Epithelial cell of esophagus (primary cell): Measurements from ENCODE around the gene DAG1.

ENCODE experiments used
- DNase-seq: peaks from one replicate; pipeline ENCODE4 v3.0.0; 2010; ENCODE audit warnings: low read depth
- H3K4me3 ChIP-seq: 2 replicates; pipeline ENCODE4 v1.5.1; 2011; ENCODE audit warnings: mild to moderate bottlenecking, low read length, control low read depth
- CTCF ChIP-seq: IDR thresholded peaks from 2 replicates; pipeline ENCODE4 v1.5.1; 2011; ENCODE audit warnings: low read depth, mild to moderate bottlenecking, low read length, control low read depth, inconsistent platforms; ENCODE audit not compliant: insufficient read depth; ENCODE audit errors: missing control alignments

DAG1 gene

GRCh38 chr3:49534581-49535441 is 64.7 kb downstream of the DAG1 start:
- no peak for DNase-seq
- TF ChIP-seq CTCF = no peak
- H3K4me3 ChIP-seq = no peak overlapping the region

- no peak for TF ChIP-seq CTCF
- DNase-seq = no peak
- no peak overlapping the region for H3K4me3 ChIP-seq
These were observed 66.2 kb downstream of the DAG1 start for GRCh38 chr3:49535971-49536874.

GRCh38 chr3:49536875-49537533 is 66.9 kb downstream of the DAG1 start:
- peak; percentile 22 for DNase-seq

GRCh38 chr3:49539659-49540560 is 69.8 kb downstream of the DAG1 start:
- peak overlapping the region; percentile 38 for H3K4me3 ChIP-seq
- peak; percentile 77 for TF ChIP-seq CTCF
- DNase-seq = peak; percentile 90

More at GRCh38 chr3:49536875-49537533, 66.9 kb downstream of the DAG1 start:
- TF ChIP-seq CTCF = no peak
- no peak overlapping the region for H3K4me3 ChIP-seq

GRCh38 chr3:49552087-49552486 is 82.0 kb downstream of the DAG1 start:
- no peak overlapping the region for H3K4me3 ChIP-seq
- no peak for TF ChIP-seq CTCF
- no peak for DNase-seq

- no peak for TF ChIP-seq CTCF
- DNase-seq = peak; percentile 40
- no peak overlapping the region for H3K4me3 ChIP-seq
These were observed 83.2 kb downstream of the DAG1 start for GRCh38 chr3:49553324-49553691.
